HepG2 (cell line): ENCODE measurements around the gene SF1.

Experiments
- CTCF ChIP-seq: sonication (generic); formaldehyde crosslinking; IDR thresholded peaks from 2 replicates; pipeline ENCODE4 v1.5.0; 2020; ENCODE audit warnings: mild to moderate bottlenecking, missing genetic modification reagents, moderate library complexity
- MTA1 ChIP-seq: sonication (generic); formaldehyde crosslinking; IDR thresholded peaks from 2 replicates; pipeline ENCODE4 v1.4.0; 2020; ENCODE audit warnings: missing genetic modification reagents, mild to moderate bottlenecking, borderline replicate concordance
- POLR2AphosphoS5 ChIP-seq: IDR thresholded peaks from 2 replicates; pipeline ENCODE4 v1.6.1; 2012; ENCODE audit warnings: low read depth, low read length
- ZNF639 ChIP-seq: conservative IDR thresholded peaks from 2 replicates; pipeline ENCODE4 v1.6.1; 2018; ENCODE audit warnings: missing genetic modification reagents

GRCh38 chr11:64804346-64805210, 26.2 kb upstream of the SF1 start:
- TF ChIP-seq MTA1 (CRISPR knock-in tag) (no peak), POLR2AphosphoS5 (no peak), ZNF639 (CRISPR knock-in tag) (no peak), CTCF (CRISPR knock-in tag) (no peak)
